Measurements from ENCODE around the gene POGK.
"Not testable (repeated sequence)": the region's sequence is repeated elsewhere in the genome, so short reads cannot be mapped to it uniquely, and the experiment has no call there.

POGK gene

DNA sequence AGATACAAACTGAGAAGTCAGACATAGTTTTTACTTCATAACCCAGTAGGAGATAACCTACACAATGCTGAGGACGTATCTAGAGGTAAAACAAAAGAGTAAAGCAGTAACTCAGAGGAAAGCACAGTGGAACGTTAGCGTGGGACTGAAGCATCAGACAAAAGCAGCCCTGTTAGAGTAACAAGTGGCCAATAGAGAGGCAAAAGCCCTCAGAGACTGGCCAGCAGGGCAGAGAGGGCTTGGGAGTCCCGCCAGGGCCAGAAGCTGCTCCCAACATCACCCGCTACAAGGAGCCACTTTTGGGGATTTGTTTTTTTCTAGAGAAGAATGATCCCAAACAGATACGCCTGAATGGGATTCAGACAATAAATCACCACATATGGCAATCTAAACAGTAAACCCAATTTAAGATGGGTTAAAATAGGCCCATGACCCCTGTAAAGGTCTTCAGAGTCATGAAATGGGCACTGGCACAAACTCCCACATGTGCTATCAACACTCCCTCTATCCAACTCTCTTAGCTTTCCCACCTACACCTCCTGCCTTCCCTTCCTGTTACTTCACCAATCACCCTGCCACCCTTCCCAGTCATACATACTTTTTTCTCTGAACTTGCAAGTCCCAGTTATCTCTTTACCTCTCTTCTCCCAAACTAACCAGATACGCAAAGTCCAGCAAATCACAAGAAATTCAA, 19.6 kb downstream of the POGK start:
- no peak for DNase-seq

DNA sequence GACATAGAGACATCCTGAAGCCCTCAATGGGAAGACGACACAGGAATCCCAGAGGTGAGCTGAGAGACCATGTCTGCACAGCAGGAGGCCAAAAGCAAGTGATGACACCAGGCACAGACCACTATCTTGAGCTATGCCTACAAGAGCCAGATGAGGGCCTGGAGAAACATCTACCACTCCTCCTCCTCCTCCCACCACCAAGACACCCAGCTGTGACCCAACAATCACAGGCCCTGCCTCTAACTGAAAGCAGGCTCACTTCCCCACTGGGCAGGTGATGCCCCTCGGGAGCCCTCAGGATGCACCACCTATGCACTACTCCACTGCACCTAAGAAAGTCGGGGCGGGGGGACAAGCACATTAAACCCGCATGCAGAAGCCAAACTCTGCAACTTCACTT, 20.3 kb downstream of the POGK start:
- DNase-seq: no peak

DNA sequence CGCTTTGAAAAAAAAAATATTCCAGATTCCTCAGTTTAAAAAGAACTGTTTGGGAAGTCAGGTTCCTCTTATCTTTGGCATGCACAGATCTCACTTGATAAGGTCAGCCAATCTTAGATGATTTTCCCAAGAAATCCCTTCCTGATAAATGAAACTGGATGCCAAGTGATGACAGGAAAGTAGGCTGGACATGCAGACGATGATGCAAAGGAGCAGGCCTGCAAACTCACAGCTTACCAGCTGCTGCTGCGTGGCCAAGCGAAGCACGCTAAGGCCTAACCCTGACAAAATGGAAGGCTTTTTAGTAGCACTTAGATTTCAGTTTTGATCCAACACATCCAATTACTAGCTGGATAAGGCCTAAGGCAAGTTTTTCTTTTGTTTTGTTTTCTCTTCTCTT, 26.7 kb downstream of the POGK start:
- no peak for DNase-seq

DNA sequence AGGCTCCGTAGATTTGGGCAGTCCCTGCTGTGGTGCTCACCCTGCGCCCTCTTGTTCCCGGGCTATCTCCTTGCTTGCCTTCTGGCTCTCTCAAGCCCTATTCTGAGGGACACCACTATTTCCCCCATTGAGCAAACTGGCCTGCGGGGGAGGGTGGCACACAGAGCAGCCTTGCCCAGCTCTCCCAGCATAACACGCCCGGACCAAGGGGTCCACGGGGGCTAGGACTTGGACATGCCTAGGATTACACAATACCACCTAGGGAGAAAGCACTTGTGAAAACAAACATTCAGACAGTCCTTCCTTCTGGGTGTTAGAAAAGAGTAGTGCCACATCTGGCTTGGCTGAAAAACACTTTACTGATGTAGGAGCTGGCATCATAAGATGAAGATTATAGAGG, 29.4 kb downstream of the POGK start:
- no peak for DNase-seq

DNA sequence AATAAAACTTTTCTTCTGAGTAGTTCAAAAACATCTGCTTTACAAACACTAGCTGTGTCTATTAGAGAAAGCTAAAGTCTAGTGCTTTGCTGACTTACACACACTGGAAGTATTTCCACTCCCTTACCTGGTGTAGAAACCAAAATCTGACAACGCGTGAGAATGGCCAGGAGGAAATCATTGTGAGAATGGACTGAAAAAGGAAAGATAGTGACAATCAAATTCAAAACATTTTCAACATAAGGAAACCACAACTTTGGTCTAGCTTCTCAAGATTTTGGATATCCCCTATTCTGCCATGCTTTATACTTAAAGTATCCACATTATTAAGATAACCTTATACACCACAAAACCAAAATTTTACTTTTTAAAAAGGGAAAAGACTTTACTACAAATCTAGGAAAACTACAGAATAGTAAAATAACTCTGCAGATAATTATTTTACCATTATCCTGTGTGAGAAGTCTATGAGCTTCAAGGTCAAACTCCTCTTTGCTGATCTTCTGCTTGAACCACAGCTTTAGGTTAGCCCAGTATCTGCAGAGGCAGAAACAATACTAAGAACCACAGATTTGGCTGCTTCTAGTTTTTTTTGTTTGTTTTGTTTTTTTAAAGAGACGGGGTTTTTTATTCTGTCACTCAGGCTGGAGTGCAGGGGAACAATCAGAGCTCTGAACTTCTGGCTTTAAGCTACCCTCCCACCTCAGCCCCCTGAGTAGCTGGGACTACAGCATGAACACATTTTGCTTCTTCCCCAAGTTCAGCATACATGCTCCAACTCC, 30.2 kb downstream of the POGK start:
- no peak for DNase-seq

DNA sequence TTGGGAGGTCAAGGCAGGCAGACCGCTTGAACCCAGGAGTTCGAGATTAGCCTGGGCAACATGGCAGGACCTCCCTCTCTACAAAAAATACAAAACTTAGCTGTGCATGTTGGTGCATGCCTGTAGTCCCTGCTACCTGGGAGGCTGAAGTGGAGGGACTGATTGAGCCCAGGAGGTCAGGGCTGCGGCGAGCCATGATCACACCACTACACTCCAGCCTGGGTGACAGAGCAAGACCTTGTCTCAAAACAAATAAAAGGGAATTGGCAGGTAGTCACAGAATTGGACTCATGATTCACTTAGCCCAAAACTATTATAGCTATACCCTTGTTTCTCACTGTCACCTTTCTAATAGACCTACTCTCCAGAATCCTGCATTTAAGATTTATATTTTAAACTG, 31.3 kb downstream of the POGK start:
- DNase-seq: no peak

DNA sequence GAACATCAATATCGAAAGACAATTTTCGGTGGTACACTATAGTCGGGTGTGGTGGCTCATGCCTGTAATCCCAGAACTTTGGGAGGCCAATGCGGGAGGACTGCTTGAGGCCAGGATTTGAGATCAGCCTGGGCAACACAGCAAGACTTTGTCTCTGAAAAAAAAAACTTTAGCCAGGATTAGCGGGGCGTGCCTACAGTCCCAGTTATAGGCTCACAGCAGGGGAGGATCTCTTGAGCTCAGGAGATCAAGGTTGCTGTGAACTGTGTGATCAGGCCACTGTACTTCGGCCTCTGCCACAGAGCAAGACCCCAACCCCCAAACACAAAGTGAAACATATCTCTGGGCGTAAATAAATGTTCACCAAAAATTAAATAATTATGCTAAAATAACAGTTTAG, 35.2 kb downstream of the POGK start:
- no peak for DNase-seq

DNA sequence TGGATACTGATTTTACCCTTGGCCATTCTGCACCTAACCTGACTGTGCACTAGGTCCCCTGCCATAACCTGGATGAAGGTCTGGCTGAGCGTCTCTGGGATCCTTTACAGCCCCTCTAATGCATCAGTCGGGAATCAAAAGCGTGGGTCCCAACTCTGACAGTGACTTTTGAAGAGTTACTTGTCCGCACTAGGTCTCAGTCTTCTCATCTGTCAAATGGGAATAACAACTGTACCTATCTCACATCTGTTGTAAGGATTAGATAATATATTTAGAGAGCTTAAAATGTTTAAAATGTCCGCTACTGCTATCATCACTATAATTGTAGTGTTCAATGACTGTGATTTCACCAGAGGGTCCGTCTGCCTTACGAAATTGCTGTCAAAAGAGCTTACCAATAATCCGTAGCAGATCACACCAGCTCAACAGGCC, 36.0 kb downstream of the POGK start:
- DNase-seq: no peak

DNA sequence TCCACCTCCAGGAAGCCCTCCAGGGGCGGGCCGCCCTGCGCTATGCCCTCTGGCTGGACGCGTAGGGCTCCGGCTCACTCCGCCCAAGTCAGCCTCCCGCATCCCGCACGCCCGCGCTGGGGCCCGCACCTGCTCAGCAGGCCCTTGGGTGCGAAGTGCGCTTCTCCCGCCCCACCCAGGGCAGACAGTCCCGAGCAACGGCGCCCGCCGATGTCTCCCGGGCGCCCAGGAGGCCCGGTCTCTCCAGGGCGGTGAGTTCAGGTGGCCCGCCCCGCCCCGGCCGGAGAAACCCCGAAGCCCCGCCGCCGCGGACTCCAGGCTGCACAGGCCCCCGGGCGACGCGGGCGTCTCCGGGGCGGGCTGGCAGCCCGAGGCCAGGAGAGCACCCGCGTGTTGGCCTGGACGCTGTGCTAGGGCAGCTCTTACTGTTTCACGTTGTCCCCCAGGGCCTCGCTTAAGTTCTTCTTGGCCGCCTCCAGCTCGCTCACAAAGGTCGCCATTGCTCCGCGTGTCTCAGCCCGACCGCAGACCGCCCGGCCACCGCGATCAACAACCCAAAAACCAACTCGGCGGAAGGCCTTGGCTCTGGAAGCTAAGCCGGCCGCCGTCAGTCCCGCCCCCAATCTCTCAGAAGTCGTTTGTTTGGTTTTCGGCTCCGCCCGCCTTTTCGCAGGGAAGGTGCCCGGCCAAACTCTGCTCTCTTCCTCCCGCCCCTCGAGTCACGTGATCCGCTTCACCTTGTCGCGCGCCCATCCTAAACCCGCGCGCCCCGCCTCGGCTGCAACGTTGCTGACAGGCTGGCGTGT, 36.7 kb downstream of the POGK start, which contains the start of gene TADA1:
Gene TADA1 (minus strand): TSS at position 531 of the 806 bp plus-strand sequence. CDS start 31 bp downstream, at position 500.
- peak; percentile 96 for DNase-seq

DNA sequence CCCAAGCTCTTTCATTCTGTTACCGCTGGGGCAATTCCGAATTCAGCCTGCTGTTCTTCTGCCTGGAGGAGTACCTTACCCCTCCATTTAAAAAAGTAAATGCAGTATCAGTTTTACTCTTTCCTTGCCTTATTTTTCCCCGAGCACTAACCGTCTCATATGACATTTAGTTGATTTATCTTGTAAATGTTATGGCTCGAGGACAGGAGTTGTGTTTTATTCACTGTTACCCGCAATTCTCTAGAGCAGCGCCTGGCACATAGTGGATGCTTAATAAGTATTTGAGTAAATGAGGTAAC, 37.2 kb downstream of the POGK start:
- no peak for DNase-seq

DNA sequence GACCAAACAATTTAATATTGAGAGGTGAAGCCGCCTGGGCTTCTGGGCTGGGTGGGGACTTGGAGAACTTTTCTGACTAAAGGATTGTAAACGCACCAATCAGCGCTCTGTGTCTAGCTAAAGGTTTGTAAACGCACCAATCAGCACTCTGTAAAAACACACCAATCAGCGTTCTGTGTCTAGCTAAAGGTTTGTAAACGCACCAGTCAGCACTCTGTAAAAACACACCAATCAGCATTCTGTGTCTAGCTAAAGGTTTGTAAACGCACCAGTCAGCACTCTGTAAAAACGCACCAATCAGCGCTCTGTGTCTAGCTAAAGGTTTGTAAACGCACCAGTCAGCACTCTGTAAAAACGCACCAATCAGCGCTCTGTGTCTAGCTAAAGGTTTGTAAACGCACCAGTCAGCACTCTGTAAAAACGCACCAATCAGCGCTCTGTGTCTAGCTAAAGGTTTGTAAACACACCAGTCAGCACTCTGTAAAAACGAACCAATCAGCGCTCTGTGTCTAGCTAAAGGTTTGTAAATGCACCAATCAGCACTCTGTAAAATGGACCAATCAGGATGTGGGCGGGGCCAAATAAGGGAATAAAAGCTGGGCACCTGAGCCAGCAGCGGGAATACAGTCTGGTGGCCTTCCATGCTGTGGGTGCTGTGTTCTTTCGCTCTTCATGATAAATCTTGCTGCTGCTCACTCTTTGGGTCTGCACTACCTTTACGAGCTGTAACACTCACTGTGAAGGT, 39.1 kb downstream of the POGK start:
- not testable (repeated sequence) for DNase-seq

DNA sequence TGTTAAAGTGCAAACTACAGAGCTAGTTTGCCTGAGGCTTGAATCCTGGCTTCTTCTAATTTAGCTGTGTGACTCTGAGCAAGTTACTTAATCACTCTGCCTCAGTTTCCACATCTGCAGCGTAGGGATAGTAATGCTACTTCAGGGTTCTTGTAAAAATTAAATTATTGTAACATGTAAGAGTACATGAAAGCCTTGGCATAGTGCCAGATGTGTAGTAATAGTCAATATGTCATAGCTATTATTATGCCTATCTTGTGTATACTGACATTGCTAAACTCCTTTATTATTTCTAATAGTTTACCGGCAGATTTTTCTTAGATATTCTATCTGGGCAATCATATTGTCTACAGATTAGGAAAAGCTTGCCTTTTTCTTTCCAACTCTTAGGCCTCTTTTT, 43.6 kb downstream of the POGK start:
- no peak for DNase-seq

DNA sequence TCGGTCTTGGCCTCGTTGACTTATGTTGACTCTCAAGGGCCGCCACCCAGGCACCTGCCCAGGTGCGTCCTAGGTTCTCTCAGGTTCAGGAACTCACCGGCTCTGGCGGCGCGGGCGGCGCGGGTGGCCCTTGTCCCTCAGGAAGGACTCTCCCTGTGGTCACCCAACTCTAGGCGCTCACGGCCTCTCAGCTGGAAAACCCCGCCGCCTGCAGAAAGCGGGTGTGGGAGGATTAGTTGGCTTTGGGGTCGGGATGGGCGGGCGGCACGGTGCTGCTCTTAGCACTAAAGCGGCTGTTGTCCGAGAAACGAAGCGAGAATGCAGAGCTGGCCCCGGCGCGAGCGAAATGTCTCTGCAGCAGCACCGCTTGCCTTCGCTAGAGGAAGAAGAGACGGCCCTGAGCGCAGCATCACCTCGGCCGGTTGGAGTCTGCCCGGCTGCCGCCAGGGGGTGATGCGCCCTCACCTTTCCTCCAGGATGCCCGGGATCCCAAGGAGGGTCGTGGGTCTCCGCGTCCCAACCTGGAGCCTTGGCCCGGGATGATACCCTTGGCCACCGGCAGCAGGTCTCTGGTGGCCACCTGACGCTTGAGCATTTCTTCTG, 44.9 kb downstream of the POGK start:
- no peak for DNase-seq

DNA sequence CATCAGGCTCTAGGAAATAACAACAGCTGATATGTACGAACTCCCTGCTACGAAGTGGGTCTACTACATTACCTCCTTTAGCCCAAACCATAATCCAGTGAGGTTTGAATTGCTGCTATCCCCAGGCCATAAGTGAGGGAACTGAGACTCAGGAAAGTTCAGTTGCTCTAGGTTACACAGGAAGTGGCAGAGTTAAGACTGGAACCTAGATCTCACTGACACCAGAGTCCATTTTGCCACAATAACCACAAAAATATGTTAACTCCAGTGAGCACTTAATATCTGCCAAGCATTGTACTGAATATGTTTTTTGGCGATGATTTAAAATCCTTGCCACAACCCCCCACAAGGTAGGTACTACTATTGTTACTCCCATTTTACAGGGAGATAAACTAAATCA, 45.7 kb downstream of the POGK start:
- DNase-seq: no peak

DNA sequence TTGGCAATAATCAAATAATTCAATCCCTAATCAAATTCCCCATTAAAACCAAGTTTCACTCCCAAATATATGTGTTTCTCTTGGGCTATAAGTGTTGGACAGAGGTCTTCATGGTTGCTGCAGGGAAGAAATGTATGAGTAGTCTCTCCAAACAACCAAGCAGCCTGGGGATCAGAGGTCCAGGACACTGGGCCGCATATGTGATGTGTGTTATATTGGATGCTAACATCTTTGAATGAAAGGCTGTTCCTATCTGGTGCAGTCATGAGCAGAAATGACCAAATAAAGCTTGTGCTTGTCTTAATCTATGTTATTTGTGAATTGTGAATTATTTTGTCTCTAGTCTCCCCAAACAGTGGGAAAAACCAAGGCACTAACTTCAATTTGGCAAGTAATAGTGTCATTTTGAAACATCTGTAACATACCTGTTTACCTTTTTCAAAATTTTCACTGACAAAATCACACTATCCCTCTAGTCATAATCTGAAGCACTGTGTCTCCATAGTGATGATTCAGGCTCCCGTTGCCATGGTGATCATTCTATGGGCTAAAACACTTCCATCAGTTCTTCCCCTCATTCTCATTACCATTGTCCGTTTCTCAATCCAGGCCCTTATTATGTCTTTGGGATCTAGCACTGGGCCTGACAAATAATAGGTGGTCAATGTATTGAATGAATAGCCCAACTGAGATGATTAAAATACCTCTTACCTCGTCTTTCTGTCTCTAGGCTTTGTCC, 49.3 kb downstream of the POGK start:
- no peak for DNase-seq

DNA sequence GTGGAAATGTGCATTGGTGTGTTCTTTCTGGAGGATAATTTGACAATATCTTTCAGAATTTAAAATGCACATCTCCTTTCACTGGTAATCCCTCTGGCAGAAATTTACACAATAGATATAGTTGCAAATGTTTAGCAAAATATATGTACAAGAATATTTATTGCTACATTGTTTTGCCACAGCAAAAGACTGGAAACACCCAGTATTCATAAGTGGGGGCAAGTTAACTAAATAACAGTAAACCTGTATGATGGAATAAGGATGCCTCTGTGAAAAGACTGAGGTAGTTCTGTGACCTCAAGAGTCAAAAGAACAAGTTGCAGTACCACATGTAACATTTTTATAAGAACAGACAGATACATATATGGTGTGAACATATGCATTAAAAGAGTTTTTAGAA, 50.5 kb downstream of the POGK start:
- no peak for DNase-seq

DNA sequence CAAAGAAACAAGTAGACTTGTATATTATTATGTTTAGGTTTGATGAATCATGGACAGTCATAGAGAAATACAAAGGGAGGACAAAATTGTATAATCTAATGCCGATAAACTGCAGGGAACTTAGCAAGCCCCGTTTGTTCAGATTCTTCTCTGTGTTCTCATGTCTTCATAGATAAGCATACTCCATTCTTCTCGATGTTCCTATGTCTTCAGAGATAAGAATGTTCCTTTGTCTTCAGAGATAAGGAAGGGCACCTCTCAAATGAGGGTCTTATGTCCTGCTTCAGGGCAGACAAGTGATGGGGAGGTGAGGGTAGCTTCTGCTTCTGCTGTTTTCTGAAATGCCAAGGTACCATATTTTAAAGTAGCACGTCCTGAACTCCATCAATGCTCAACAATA, 56.5 kb downstream of the POGK start:
- DNase-seq: no peak

DNA sequence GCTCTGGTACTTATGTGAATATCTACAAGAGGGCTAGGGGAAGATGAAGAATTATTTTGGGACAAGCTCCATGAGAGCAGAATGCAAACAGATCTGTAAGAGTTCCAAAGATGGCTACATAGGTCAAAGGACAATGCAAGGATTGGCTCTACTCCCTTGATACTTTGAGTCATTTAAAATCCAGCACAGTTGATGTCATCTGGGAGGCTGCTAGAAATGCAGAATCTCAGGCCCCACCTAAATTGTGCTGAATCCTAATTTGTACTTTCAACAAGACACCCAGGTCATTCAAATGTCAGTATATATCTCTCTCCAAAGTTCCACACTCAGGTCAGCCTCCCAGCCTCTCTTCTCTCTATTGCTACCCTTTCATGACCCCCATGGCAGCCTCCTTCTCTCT, 60.5 kb downstream of the POGK start:
- DNase-seq: no peak

DNA sequence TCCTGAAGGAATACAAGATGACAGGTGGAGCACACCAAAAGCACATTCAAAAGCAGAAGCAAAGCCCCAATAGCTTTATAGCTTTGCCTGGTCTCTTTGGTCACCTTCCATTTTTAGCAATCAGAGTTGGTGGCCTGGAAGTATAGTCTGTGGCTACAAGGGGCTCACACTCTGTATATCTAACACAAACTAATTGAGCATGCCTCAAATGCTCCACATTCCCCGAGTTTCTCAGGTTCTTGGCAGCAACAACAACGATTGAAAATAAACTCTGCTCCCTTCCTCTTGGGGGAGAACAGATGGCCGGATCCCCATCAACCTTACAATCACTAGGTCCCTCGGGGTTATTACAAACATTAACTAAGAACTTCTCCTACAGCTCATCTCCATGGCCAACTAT, 61.7 kb downstream of the POGK start:
- no peak for DNase-seq

DNA sequence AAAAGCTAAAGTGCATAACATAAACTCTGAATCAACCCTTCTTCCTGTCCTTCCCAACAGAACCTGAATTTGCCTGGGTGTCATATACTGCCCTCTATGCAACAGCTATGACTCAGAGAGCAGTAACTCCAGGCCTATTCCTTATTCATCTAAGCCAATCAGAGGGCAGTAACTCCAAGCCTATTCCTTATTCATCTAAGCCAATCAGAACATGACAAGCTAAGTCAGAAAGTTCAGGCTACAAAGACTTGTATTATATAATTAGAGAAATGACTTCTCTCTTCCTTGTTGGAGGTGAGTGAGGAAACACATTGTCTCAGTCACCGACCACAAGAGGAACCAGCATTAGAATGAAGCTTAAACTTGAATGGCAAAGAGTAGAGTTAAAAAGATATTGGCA, 63.0 kb downstream of the POGK start:
- DNase-seq: peak; percentile 3

DNA sequence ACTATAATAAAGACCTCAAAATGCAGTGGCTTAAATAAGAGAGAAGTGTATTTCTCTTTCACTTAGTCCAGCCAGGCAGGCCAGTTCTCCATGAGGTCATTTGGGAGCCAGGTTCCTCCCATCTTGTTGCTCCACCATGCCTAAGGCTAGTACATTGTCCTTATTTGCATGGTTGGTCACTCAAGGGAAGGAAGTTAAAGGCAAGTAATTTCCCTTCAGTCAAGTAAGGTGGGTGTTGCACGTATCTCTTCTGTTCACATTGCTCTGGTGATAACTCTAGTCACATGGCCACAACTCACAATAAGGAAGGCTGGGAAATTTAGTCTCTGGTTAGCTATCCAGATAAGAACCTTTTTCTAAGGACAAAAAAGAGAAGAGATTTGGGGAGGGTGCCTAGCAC, 64.0 kb downstream of the POGK start:
- no peak for DNase-seq

DNA sequence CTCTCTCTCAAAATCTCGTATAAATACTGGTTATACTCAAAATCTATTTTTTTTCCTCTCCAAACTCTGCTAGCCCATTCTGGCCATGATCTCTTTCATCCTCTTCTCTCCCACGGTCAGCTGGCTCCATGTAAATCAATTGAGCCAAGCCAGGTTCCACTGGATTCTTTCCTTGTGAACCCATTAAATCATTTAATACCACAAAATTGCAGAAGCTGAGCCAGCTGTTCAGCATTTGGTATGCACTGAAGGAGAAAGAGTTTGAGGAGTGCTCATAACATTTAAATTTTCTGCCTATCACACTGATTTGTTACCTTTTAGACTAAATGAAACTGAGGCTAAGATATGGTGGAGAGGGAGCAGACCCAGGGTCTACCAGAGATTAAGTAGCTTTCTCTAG, 65.9 kb downstream of the POGK start:
- no peak for DNase-seq

Data from GF-D8 (cell line).